HEK293 (cell line): Measurements from ENCODE around the gene DLL4.

Source experiments
- CTCF ChIA-PET: fragments of 350-600 bp; formaldehyde crosslinking; extraction: SDS; loops from one replicate; lab custom pipeline; 2021; ENCODE audit warnings: antibody characterized with exemption; lab: Yijun Ruan, JAX
- POLR2A ChIA-PET: fragments of 300-600 bp; formaldehyde crosslinking; extraction: SDS; loops from one replicate; lab custom pipeline; 2020; ENCODE audit warnings: antibody characterized with exemption, inconsistent platforms; lab: Yijun Ruan, JAX
- H3K27ac ChIP-seq: fragments of 200-500 bp; sonication (Bioruptor generic); 2 replicates; pipeline ENCODE4 v1.5.1; 2014; ENCODE audit warnings: low read depth, low read length, control low read depth, inconsistent platforms; ENCODE audit errors: extremely low read depth
- H3K36me3 ChIP-seq, 2 experiments: fragments of 200-500 bp in 1 of 2; sonication (Bioruptor generic) in 1 of 2; 1 replicate in 1 of 2; 2 replicates in 1 of 2; pipeline ENCODE4 v1.5.1; 2014 to 2017; ENCODE audit warnings: inconsistent platforms in 2 of 2, low read length in 2 of 2; ENCODE audit not compliant: control insufficient read depth in 2 of 2, insufficient read depth in 1 of 2
- H3K4me1 ChIP-seq: fragments of 200-500 bp; sonication (Bioruptor generic); 2 replicates; pipeline ENCODE4 v1.5.1; 2014; ENCODE audit warnings: mild to moderate bottlenecking, low read length, inconsistent platforms; ENCODE audit not compliant: control insufficient read depth, insufficient read depth
- H3K4me3 ChIP-seq: 2 replicates; pipeline ENCODE4 v1.5.1; 2011; ENCODE audit warnings: low read depth, mild to moderate bottlenecking, control low read depth, low read length, moderate library complexity
- H3K9me3 ChIP-seq: fragments of 200-500 bp; sonication (Bioruptor generic); 2 replicates; pipeline ENCODE4 v1.5.1; 2014; ENCODE audit warnings: low read depth, low read length, inconsistent platforms; ENCODE audit not compliant: control insufficient read depth, insufficient read depth
- GLI2 ChIP-seq: fragments of 450-650 bp; formaldehyde crosslinking; IDR thresholded peaks from 2 replicates; pipeline ENCODE4; 2017; ENCODE audit warnings: missing biosample characterization, missing genetic modification characterization, low read depth, borderline replicate concordance
- INSM2 ChIP-seq: fragments of 450-650 bp; formaldehyde crosslinking; IDR thresholded peaks from 2 replicates; pipeline ENCODE4 v1.5.1; 2016; ENCODE audit warnings: missing biosample characterization, missing genetic modification characterization
- KLF10 ChIP-seq: fragments of 450-650 bp; IDR thresholded peaks from 2 replicates; pipeline ENCODE4 v1.5.1; 2018; ENCODE audit warnings: missing biosample characterization, mild to moderate bottlenecking, missing genetic modification characterization
- OSR2 ChIP-seq: fragments of 450-650 bp; formaldehyde crosslinking; IDR thresholded peaks from 2 replicates; pipeline ENCODE4 v1.5.1; 2016; ENCODE audit warnings: missing biosample characterization, missing genetic modification characterization
- SETDB1 ChIP-seq: IDR thresholded peaks from one replicate; pipeline ENCODE4 v1.6.1; 2017; ENCODE audit warnings: mild to moderate bottlenecking, low read length, moderate library complexity, mixed read lengths; ENCODE audit not compliant: insufficient read length
- SP2 ChIP-seq: fragments of 450-650 bp; formaldehyde crosslinking; IDR thresholded peaks from 2 replicates; pipeline ENCODE4 v1.5.1; 2016; ENCODE audit warnings: missing biosample characterization, missing genetic modification characterization
- ZBTB11 ChIP-seq: fragments of 450-650 bp; formaldehyde crosslinking; conservative IDR thresholded peaks from 2 replicates; pipeline ENCODE4 v1.5.1; 2016; ENCODE audit warnings: low read depth, missing biosample characterization, missing genetic modification characterization
- ZNF19 ChIP-seq: fragments of 450-650 bp; formaldehyde crosslinking; IDR thresholded peaks from 2 replicates; pipeline ENCODE4; 2016; ENCODE audit warnings: missing biosample characterization, missing genetic modification characterization, low read depth
- ZNF2 ChIP-seq: fragments of 450-650 bp; formaldehyde crosslinking; IDR thresholded peaks from 2 replicates; pipeline ENCODE4 v1.5.1; 2016; ENCODE audit warnings: missing biosample characterization, missing genetic modification characterization
- ZNF223 ChIP-seq: fragments of 450-650 bp; formaldehyde crosslinking; IDR thresholded peaks from 2 replicates; pipeline ENCODE4 v1.5.1; 2016; ENCODE audit warnings: missing biosample characterization, missing genetic modification characterization
- ZNF426 ChIP-seq: fragments of 450-650 bp; formaldehyde crosslinking; IDR thresholded peaks from 2 replicates; pipeline ENCODE4 v1.5.1; 2017; ENCODE audit warnings: missing biosample characterization, missing genetic modification characterization, mild to moderate bottlenecking, inconsistent platforms, moderate library complexity
- ZNF501 ChIP-seq: fragments of 450-650 bp; formaldehyde crosslinking; IDR thresholded peaks from 2 replicates; pipeline ENCODE4 v1.5.1; 2016; ENCODE audit warnings: missing biosample characterization, missing genetic modification characterization
- ZNF560 ChIP-seq: fragments of 450-650 bp; formaldehyde crosslinking; IDR thresholded peaks from 2 replicates; pipeline ENCODE4 v1.5.1; 2017; ENCODE audit warnings: missing biosample characterization, missing genetic modification characterization, borderline replicate concordance
- ZNF629 ChIP-seq: fragments of 450-650 bp; formaldehyde crosslinking; IDR thresholded peaks from 2 replicates; pipeline ENCODE4 v1.5.1; 2017; ENCODE audit warnings: missing biosample characterization, missing genetic modification characterization
- ZNF76 ChIP-seq: fragments of 450-650 bp; formaldehyde crosslinking; IDR thresholded peaks from 2 replicates; pipeline ENCODE4; 2016; ENCODE audit warnings: low read depth, missing biosample characterization, missing genetic modification characterization, borderline replicate concordance
- ZNF792 ChIP-seq: fragments of 450-650 bp; formaldehyde crosslinking; IDR thresholded peaks from 2 replicates; pipeline ENCODE4 v1.5.1; 2016; ENCODE audit warnings: missing biosample characterization, missing genetic modification characterization
- ZNF843 ChIP-seq: fragments of 450-650 bp; formaldehyde crosslinking; IDR thresholded peaks from 2 replicates; pipeline ENCODE4 v1.5.1; 2016; ENCODE audit warnings: missing biosample characterization, missing genetic modification characterization
- TF ChIP-seq, protein P1 (sequence below): fragments of 450-650 bp; formaldehyde crosslinking; IDR thresholded peaks from 2 replicates; pipeline ENCODE4 v1.5.1; 2017; ENCODE audit warnings: missing biosample characterization, missing genetic modification characterization
- TF ChIP-seq, protein P2 (sequence below): fragments of 450-650 bp; formaldehyde crosslinking; conservative IDR thresholded peaks from 2 replicates; pipeline ENCODE4 v1.5.1; 2016; ENCODE audit warnings: low read depth, missing biosample characterization, missing genetic modification characterization
- TF ChIP-seq, protein P3 (sequence below): fragments of 450-650 bp; formaldehyde crosslinking; IDR thresholded peaks from 2 replicates; pipeline ENCODE4 v1.5.1; 2016; ENCODE audit warnings: missing biosample characterization, missing genetic modification characterization

Gene DLL4

GRCh38 chr15:40923551-40923950, 5.6 kb upstream of the DLL4 start:
- Histone ChIP-seq H3K4me3 (no peak overlapping the region), H3K4me1 (no peaks in the 10 kb centered on the region), H3K36me3 (no peaks in the 10 kb centered on the region), H3K9me3 (no peaks in the 10 kb centered on the region), H3K27ac (no peak overlapping the region)
- CTCF ChIA-PET, result interaction anchor here (0.9 to 1.5 kb wide), 5 partner anchors 9 to 98 kb away, joined by 3 read pairs; no protein-coding TSS in a partner anchor
- TF ChIP-seq SETDB1 (no peak), ZNF19 (tag by site-specific recombination) (no peak), ZNF76 (tag by site-specific recombination) (no peak), ZNF2 (no peak), ZNF501 (no peak), ZNF629 (tag by site-specific recombination) (no peak), ZNF843 (no peak), INSM2 (tag by site-specific recombination) (no peak), ZNF223 (tag by site-specific recombination) (no peak), OSR2 (no peak), ZBTB11 (tag by site-specific recombination) (no peak), ZNF426 (tag by site-specific recombination) (no peak), GLI2 (tag by site-specific recombination) (no peak), ZNF560 (tag by site-specific recombination) (no peak), KLF10 (tag by site-specific recombination) (no peak), SP2 (tag by site-specific recombination) (no peak), ZNF792 (tag by site-specific recombination) (no peak)
- TF ChIP-seq, protein P1, sequence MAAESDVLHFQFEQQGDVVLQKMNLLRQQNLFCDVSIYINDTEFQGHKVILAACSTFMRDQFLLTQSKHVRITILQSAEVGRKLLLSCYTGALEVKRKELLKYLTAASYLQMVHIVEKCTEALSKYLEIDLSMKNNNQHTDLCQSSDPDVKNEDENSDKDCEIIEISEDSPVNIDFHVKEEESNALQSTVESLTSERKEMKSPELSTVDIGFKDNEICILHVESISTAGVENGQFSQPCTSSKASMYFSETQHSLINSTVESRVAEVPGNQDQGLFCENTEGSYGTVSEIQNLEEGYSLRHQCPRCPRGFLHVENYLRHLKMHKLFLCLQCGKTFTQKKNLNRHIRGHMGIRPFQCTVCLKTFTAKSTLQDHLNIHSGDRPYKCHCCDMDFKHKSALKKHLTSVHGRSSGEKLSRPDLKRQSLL (tag by site-specific recombination), result no peak
- TF ChIP-seq, protein P2, sequence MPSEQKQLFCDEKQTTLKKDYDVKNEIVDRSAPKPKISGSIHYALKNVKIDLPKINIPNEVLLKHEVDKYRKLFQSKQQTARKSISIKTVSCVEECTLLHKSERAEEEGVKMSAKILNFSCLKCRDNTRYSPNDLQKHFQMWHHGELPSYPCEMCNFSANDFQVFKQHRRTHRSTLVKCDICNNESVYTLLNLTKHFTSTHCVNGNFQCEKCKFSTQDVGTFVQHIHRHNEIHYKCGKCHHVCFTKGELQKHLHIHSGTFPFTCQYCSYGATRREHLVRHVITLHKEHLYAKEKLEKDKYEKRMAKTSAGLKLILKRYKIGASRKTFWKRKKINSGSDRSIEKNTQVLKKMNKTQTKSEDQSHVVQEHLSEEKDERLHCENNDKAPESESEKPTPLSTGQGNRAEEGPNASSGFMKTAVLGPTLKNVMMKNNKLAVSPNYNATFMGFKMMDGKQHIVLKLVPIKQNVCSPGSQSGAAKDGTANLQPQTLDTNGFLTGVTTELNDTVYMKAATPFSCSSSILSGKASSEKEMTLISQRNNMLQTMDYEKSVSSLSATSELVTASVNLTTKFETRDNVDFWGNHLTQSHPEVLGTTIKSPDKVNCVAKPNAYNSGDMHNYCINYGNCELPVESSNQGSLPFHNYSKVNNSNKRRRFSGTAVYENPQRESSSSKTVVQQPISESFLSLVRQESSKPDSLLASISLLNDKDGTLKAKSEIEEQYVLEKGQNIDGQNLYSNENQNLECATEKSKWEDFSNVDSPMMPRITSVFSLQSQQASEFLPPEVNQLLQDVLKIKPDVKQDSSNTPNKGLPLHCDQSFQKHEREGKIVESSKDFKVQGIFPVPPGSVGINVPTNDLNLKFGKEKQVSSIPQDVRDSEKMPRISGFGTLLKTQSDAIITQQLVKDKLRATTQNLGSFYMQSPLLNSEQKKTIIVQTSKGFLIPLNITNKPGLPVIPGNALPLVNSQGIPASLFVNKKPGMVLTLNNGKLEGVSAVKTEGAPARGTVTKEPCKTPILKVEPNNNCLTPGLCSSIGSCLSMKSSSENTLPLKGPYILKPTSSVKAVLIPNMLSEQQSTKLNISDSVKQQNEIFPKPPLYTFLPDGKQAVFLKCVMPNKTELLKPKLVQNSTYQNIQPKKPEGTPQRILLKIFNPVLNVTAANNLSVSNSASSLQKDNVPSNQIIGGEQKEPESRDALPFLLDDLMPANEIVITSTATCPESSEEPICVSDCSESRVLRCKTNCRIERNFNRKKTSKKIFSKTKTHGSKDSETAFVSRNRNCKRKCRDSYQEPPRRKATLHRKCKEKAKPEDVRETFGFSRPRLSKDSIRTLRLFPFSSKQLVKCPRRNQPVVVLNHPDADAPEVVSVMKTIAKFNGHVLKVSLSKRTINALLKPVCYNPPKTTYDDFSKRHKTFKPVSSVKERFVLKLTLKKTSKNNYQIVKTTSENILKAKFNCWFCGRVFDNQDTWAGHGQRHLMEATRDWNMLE (tag by site-specific recombination), result no peak
- TF ChIP-seq, protein P3, sequence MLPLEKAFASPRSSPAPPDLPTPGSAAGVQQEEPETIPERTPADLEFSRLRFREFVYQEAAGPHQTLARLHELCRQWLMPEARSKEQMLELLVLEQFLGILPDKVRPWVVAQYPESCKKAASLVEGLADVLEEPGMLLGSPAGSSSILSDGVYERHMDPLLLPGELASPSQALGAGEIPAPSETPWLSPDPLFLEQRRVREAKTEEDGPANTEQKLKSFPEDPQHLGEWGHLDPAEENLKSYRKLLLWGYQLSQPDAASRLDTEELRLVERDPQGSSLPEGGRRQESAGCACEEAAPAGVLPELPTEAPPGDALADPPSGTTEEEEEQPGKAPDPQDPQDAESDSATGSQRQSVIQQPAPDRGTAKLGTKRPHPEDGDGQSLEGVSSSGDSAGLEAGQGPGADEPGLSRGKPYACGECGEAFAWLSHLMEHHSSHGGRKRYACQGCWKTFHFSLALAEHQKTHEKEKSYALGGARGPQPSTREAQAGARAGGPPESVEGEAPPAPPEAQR (tag by site-specific recombination), result no peak
- POLR2A ChIA-PET, result interaction anchor here (0.9 to 1.6 kb wide), 2 partner anchors 17 to 29 kb away, joined by 3 read pairs; partner anchors contain the start of gene CHAC1
